ENCODE data around the gene FBXO4.

FBXO4 gene

GRCh38 chr5:41883243-41883642, 41.8 kb upstream of the FBXO4 start:
- no peak for DNase-seq (ENCODE audit: low read depth)
- no peak overlapping the region for H3K4me3 ChIP-seq (ENCODE audit: low read length)
- no peak for TF ChIP-seq CTCF (IDR thresholded peaks at IDR 0.05; ENCODE audit: insufficient read depth, low read depth, low read length, missing control alignments)

DNA sequence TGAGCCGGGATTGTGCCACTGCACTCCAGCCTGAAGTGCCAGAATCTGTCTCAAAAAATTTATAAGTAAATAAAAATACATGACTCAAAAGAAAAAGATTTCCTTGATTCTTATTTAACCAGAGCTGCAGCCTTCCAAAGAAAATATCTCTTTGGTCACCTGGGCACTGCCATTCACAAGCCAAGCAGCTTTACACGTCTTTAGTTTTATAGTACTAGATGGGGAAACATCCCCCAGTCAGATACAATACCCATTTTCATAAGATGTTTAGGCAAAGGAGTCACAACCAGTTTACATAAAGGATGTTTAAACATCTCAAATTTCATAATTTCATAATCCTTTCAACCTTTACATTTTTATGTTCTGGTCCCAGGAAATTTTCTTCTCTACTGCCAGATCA, 41.1 kb upstream of the FBXO4 start:
- TF ChIP-seq CTCF (IDR thresholded peaks at IDR 0.05; ENCODE audit: insufficient read depth, low read depth, low read length, missing control alignments), result no peak
- DNase-seq (ENCODE audit: low read depth), result no peak
- no peak overlapping the region for H3K4me3 ChIP-seq (ENCODE audit: low read length)

- no peak overlapping the region for H3K4me3 ChIP-seq (ENCODE audit: low read length)
- no peak for DNase-seq (ENCODE audit: low read depth)
- no peak for TF ChIP-seq CTCF (IDR thresholded peaks at IDR 0.05; ENCODE audit: insufficient read depth, low read depth, low read length, missing control alignments)
These were observed 39.8 kb upstream of the FBXO4 start for GRCh38 chr5:41885286-41885685.

- DNase-seq (ENCODE audit: low read depth), result no peak
- no peak overlapping the region for H3K4me3 ChIP-seq (ENCODE audit: low read length)
- no peak for TF ChIP-seq CTCF (IDR thresholded peaks at IDR 0.05; ENCODE audit: insufficient read depth, low read depth, low read length, missing control alignments)
These were observed 33.9 kb upstream of the FBXO4 start for GRCh38 chr5:41891066-41891707.

GRCh38 chr5:41892031-41892430, 33.0 kb upstream of the FBXO4 start:
- TF ChIP-seq CTCF (IDR thresholded peaks at IDR 0.05; ENCODE audit: insufficient read depth, low read depth, low read length, missing control alignments), result no peak
- no peak for DNase-seq (ENCODE audit: low read depth)
- H3K4me3 ChIP-seq (ENCODE audit: low read length), result no peak overlapping the region

GRCh38 chr5:41893074-41893851, 31.8 kb upstream of the FBXO4 start:
- H3K4me3 ChIP-seq (ENCODE audit: low read length), result no peak overlapping the region
- no peak for TF ChIP-seq CTCF (IDR thresholded peaks at IDR 0.05; ENCODE audit: insufficient read depth, low read depth, low read length, missing control alignments)
- no peak for DNase-seq (ENCODE audit: low read depth)
